ENCODE measurements around the gene NUDT11.

The NUDT11 gene

DNA sequence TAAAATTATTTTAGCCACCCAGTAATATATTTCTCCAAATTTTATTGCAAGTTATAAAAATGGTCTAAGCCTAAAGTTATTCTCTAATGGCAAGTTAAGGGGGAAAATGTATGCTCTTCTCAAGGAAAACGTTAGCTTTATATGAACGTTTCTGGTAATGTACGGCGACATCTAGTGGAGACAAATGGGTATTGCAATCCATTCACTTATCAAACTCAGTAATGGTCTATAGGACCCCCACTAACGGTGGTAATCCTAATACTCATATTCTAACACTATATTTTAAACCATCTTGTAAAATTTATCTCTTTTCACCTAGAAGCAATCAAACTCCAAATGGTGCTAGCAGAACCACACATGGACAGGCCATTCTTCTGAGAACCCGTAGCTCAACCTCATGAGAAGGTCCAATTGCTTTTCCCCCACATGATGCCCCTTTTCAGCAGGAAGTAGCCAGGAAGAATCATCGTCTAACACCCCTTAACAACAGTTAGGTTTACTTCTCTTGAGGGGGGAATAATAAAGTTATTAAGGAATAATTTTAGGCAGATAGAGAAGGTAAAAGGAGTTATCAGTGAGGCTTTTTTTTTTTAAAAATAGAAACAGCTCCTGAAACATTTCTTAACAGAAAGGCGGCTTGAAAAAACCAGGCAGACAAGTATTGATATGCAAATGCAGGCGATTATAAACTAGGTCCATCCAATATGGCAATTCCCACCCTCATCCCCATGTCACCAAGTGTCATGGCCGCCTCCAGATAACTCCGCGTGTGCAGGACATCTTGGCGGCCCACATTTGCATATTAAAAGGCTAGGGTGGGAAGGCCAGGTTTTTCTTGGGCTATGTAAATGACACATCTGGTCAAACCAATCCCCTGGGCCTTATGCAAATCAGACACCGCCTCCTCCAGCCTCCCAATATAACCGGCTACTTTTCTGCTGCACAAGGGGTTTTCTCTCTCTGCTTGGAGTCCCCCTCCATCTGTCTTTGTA, 35.0 kb downstream of the NUDT11 start:
- H3K27ac ChIP-seq (ENCODE audit: low read length), result no peak overlapping the region
- H3K36me3 ChIP-seq (ENCODE audit: insufficient read depth, low read depth, low read length), result no peaks in the 10 kb centered on the region
- H3K9ac ChIP-seq (ENCODE audit: low read depth, low read length), result no peak overlapping the region
- no peaks in the 10 kb centered on the region for H3K4me1 ChIP-seq (ENCODE audit: insufficient read depth, low read length)
- no peaks in the 10 kb centered on the region for H3K9me3 ChIP-seq (ENCODE audit: insufficient read depth, low read depth, low read length)
- no peaks in the 10 kb centered on the region for H3K27me3 ChIP-seq (ENCODE audit: insufficient read depth, low read length)
- H3K4me3 ChIP-seq (ENCODE audit: low read length), result no peak overlapping the region

DNA sequence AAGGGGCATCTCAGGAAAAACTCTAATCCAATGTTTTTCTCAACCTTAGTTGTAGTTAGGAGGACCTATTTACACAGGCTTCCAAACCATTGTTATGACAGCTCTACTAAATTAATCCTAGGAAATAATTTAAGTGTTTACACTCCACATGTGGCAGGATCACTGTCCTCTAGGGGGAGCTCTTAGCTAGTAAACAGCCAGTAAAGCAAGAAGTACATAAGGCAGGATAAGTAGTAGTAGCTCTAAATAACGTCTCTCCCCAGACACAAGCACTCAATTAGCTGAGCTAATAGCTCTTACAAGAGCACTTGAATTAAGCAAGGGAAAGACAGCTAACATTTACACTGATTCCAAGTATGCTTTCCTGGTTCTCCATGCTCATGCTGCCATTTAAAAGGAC, 37.3 kb downstream of the NUDT11 start:
- Histone ChIP-seq H3K9me3 (ENCODE audit: insufficient read depth, low read depth, low read length) (no peaks in the 10 kb centered on the region), H3K27ac (ENCODE audit: low read length) (no peak overlapping the region)

DNA sequence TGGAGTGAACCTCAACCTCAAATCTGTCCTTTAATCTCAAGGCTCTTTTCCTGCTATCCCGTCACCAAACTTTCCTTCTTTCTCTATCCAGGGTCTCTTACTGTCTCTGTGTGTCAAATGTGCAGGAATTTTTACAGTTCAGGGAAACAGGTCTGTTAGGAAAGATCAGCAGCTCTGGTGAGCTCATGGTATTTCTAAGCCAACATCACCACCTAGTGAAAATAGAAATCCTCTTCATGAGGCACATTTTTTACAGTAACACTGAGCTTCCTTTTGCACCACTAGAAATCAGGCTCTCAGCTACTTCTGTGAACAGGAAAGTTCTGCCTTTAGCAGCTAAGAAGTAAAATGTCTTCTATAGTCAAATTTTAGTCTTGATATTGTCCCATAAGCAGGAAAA, 39.6 kb downstream of the NUDT11 start:
- Histone ChIP-seq H3K36me3 (ENCODE audit: insufficient read depth, low read depth, low read length) (no peaks in the 10 kb centered on the region), H3K4me3 (ENCODE audit: low read length) (peak overlapping the region; percentile 55), H3K9me3 (ENCODE audit: insufficient read depth, low read depth, low read length) (no peaks in the 10 kb centered on the region), H3K9ac (ENCODE audit: low read depth, low read length) (peak overlapping the region; percentile 69; the same call in 1 of the 2 replicates), H3K27ac (ENCODE audit: low read length) (no peak overlapping the region), H3K4me1 (ENCODE audit: insufficient read depth, low read length) (no peaks in the 10 kb centered on the region; the same call in 1 of the 2 replicates), H3K27me3 (ENCODE audit: insufficient read depth, low read length) (no peaks in the 10 kb centered on the region)

More for the DNA sequence above, 37.3 kb downstream of the NUDT11 start:
- no peaks in the 10 kb centered on the region for H3K27me3 ChIP-seq (ENCODE audit: insufficient read depth, low read length)
- H3K9ac ChIP-seq (ENCODE audit: low read depth, low read length), result no peak overlapping the region
- no peaks in the 10 kb centered on the region; the same call in 1 of the 2 replicates for H3K4me1 ChIP-seq (ENCODE audit: insufficient read depth, low read length)
- H3K36me3 ChIP-seq (ENCODE audit: insufficient read depth, low read depth, low read length), result no peaks in the 10 kb centered on the region
- H3K4me3 ChIP-seq (ENCODE audit: low read length), result no peak overlapping the region

DNA sequence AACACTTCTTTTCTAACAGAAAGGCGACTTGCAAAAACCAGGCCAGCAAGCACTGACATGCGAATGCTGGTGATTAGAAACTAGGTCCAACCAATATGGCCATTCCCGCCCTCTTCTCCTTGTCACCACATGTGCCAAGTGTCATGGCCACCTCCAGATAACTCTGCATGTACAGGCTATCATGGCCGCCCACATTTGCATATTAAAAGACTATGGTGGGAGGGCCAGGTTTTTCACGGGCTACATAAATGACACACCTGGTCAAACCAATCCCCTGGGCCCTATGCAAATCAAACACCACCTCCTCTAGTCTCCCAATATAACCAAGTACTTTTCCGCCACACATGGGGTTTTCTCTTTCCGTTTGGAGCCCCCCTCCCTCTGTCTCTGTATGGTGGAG, 40.1 kb downstream of the NUDT11 start:
- Histone ChIP-seq H3K36me3 (ENCODE audit: insufficient read depth, low read depth, low read length) (no peaks in the 10 kb centered on the region), H3K4me3 (ENCODE audit: low read length) (peak overlapping the region; percentile 55), H3K27me3 (ENCODE audit: insufficient read depth, low read length) (no peaks in the 10 kb centered on the region), H3K9me3 (ENCODE audit: insufficient read depth, low read depth, low read length) (no peaks in the 10 kb centered on the region), H3K27ac (ENCODE audit: low read length) (no peak overlapping the region), H3K9ac (ENCODE audit: low read depth, low read length) (peak overlapping the region; percentile 69; the same call in 1 of the 2 replicates), H3K4me1 (ENCODE audit: insufficient read depth, low read length) (no peaks in the 10 kb centered on the region; the same call in 1 of the 2 replicates)

DNA sequence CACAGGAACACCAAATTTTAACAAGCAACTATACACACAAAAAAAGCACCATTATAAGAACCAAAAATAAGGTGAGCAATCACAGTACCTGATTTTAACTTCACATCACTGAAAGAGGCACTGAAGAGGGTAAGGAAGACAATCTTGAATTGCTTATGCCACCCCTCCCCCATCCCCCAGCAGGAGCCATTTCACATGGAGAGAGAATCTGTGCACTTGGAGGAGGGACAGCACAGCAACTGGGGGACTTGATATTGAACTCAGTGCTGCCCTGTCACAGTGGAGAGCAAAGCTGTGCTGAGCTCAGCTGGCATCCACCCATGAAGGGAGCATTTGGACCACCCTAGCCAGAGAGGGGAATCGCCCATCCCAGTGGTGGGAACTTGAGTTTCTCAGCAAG, 56.0 kb downstream of the NUDT11 start:
- no peaks in the 10 kb centered on the region for H3K9me3 ChIP-seq (ENCODE audit: insufficient read depth, low read depth, low read length)
- peak overlapping the region; percentile 34; the same call in 1 of the 2 replicates for H3K4me3 ChIP-seq (ENCODE audit: low read length)
- no peak overlapping the region for H3K9ac ChIP-seq (ENCODE audit: low read depth, low read length)
- H3K27me3 ChIP-seq (ENCODE audit: insufficient read depth, low read length), result no peaks in the 10 kb centered on the region
- H3K27ac ChIP-seq (ENCODE audit: low read length), result no peak overlapping the region
- H3K36me3 ChIP-seq (ENCODE audit: insufficient read depth, low read depth, low read length), result no peaks in the 10 kb centered on the region
- H3K4me1 ChIP-seq (ENCODE audit: insufficient read depth, low read length), result no peaks in the 10 kb centered on the region; the same call in 1 of the 2 replicates
